PC-3 (cell line): ENCODE results near the gene NKD1. TPM values are rescaled to one million over a fixed set of nuclear protein-coding genes. Genes with fewer than 3 reads are reported as not detected.

ENCODE experiments used
- ATAC-seq: fragments of 200-7000 bp; cut with Tn5 transposase; 2 replicates; pipeline ENCODE4 v1.9.1; 2020; ENCODE audit warnings: mild to moderate bottlenecking, moderate library complexity
- BruUV-seq: library from RNA; stranded (reverse); fragments of 400-500 nt; replicated peaks from 2 replicates; lab custom pipeline; 2021; lab: Mats Ljungman, UMichigan
- CTCF ChIA-PET: fragments of 300-600 bp; sonication (Branson Sonifier 250); formaldehyde crosslinking; loops from one replicate; lab custom pipeline; 2022; ENCODE audit warnings: antibody characterized with exemption; lab: Charles Lee
- POLR2A ChIA-PET: fragments of 300-600 bp; sonication (Branson Sonifier 250); formaldehyde crosslinking; loops from one replicate; lab custom pipeline; 2022; ENCODE audit warnings: antibody characterized with exemption; ENCODE audit not compliant: unreplicated experiment; lab: Charles Lee
- DNase-seq: peaks from one replicate; pipeline ENCODE4 v3.0.0-alpha.2; 2015
- H2AFZ ChIP-seq: fragments of 300-600 bp; sonication (generic); 2 replicates; pipeline ENCODE4 v1.6.0; 2016; ENCODE audit warnings: antibody characterized with exemption, low read length
- H3F3A ChIP-seq: fragments of 300-600 bp; sonication (generic); one replicate; pipeline ENCODE4 v1.6.0; 2017; ENCODE audit warnings: antibody characterized with exemption, low read length, control low read depth, mild to moderate bottlenecking; ENCODE audit not compliant: unreplicated experiment
- H3K27ac ChIP-seq: fragments of 300-600 bp; sonication (generic); 2 replicates; pipeline ENCODE4 v1.5.1; 2016; ENCODE audit warnings: mild to moderate bottlenecking, low read length
- H3K27me3 ChIP-seq: fragments of 300-600 bp; sonication (generic); 2 replicates; pipeline ENCODE4 v1.6.1; 2016; ENCODE audit warnings: low read length, mixed read lengths
- H3K36me3 ChIP-seq: fragments of 300-600 bp; sonication (generic); 2 replicates; pipeline ENCODE4 v1.6.1; 2016; ENCODE audit warnings: low read depth, mixed run types, low read length, mixed read lengths
- H3K4me1 ChIP-seq: fragments of 300-600 bp; sonication (generic); 2 replicates; pipeline ENCODE4 v1.5.1; 2016; ENCODE audit warnings: low read length; ENCODE audit not compliant: insufficient read depth
- H3K4me2 ChIP-seq: fragments of 300-600 bp; sonication (generic); 2 replicates; pipeline ENCODE4 v1.6.0; 2016; ENCODE audit warnings: low read length
- H3K4me3 ChIP-seq: fragments of 300-600 bp; sonication (generic); 2 replicates; pipeline ENCODE4 v1.5.1; 2016; ENCODE audit warnings: mild to moderate bottlenecking, low read length, mixed read lengths
- H3K79me2 ChIP-seq: fragments of 300-600 bp; sonication (generic); 2 replicates; pipeline ENCODE4 v1.6.1; 2017; ENCODE audit warnings: low read length, mixed read lengths
- H3K9ac ChIP-seq: fragments of 300-600 bp; sonication (generic); 2 replicates; pipeline ENCODE4 v1.6.0; 2016; ENCODE audit warnings: mild to moderate bottlenecking, low read length
- H3K9me2 ChIP-seq: fragments of 300-600 bp; sonication (generic); replicated peaks from 2 replicates; pipeline ENCODE4 v1.6.1; 2016; ENCODE audit warnings: mixed run types, low read length, mixed read lengths
- H3K9me3 ChIP-seq: fragments of 300-600 bp; sonication (generic); 2 replicates; pipeline ENCODE4 v1.6.1; 2016; ENCODE audit warnings: low read length, mixed read lengths
- H4K20me1 ChIP-seq: fragments of 300-600 bp; sonication (generic); 2 replicates; pipeline ENCODE4 v1.6.1; 2016; ENCODE audit warnings: low read length, mixed read lengths
- CTCF ChIP-seq: fragments of 300-600 bp; sonication (generic); conservative IDR thresholded peaks from 2 replicates; pipeline ENCODE4 v1.5.1; 2017; ENCODE audit warnings: antibody characterized with exemption, low read depth, mild to moderate bottlenecking, low read length
- EZH2 ChIP-seq: fragments of 300-600 bp; sonication (generic); IDR thresholded peaks from one replicate; pipeline ENCODE4 v1.6.1; 2017; ENCODE audit warnings: antibody characterized with exemption, mild to moderate bottlenecking, low read length; ENCODE audit not compliant: unreplicated experiment
- EZH2phosphoT487 ChIP-seq: fragments of 300-600 bp; sonication (generic); IDR thresholded peaks from 2 replicates; pipeline ENCODE4 v1.6.1; 2018; ENCODE audit warnings: mild to moderate bottlenecking, antibody characterized with exemption, low read length, borderline replicate concordance
- intact Hi-C: fragments of 100-400 bp; cut with micrococcal nuclease; formaldehyde crosslinking; loops from 2 replicates; pipeline ENCODE4 v1.9.0; 2023
- total RNA-seq: library from RNA; depleted of rRNA; stranded (reverse); fragments of >200 nt; gene quantifications from 2 replicates; pipeline ENCODE4 v1.2.3, GENCODE V29; 2014; rRNA removed

The NKD1 gene
- total RNA-seq, 1 experiment from 2014 or later = 0.07 TPM

- Histone ChIP-seq H4K20me1 (no peaks in the 10 kb centered on the region), H3K27me3 (no peaks in the 10 kb centered on the region), H3K36me3 (no peaks in the 10 kb centered on the region), H2AFZ (no peak overlapping the region), H3K9me3 (no peaks in the 10 kb centered on the region), H3K9ac (no peak overlapping the region), H3K27ac (no peak overlapping the region), H3K4me1 (no peaks in the 10 kb centered on the region), H3F3A (no peaks in the 10 kb centered on the region), H3K4me2 (peak overlapping the region; percentile 49), H3K4me3 (0 out of 2 replicates have a peak overlapping the region, but pooled peaks have one; percentile 24), H3K79me2 (no peaks in the 10 kb centered on the region), H3K9me2 (no peaks in the 10 kb centered on the region)
- intact Hi-C loops = no loop called here
- ChIA-PET POLR2A (no interaction called here), CTCF (no interaction called here)
- DNase-seq (no peak), ATAC-seq (no peak)
- BruUV-seq = no TSS peak
- TF ChIP-seq EZH2phosphoT487 (no peak), CTCF (no peak), EZH2 (no peak)
Measured at GRCh38 chr16:50697881-50698767, 149.9 kb downstream of the NKD1 start.

Other genes with a start within 250 kb of the NKD1 start
- gene BRD7, start 179.4 kb upstream of the NKD1 start, total RNA-seq = 38.4 and 40.0 TPM in 2 replicates
- gene SNX20, start 132.9 kb downstream of the NKD1 start, total RNA-seq = not detected in 2 replicates
- 0.07 TPM in 1 of 2 replicates, not detected in the other for gene NOD2, start 145.2 kb downstream of the NKD1 start, total RNA-seq
- gene CYLD, start 193.7 kb downstream of the NKD1 start, total RNA-seq = 8.5 and 8.6 TPM in 2 replicates